Hematopoietic multipotent progenitor cell treated with erythropoietin and hydrocortisone succinate and interleukin-3 and kit ligand, for 4 days (in vitro differentiated cells): ENCODE data around the gene CCNJL.

Source experiments
- DNase-seq: peaks from one replicate; pipeline ENCODE4 v3.0.0-alpha.2; 2015

The CCNJL gene

GRCh38 chr5:160330212-160330611 lies 17.8 kb upstream of the CCNJL start:
- DNase-seq: no peak

- DNase-seq: no peak
Observed at GRCh38 chr5:160327818-160328217, 15.5 kb upstream of the CCNJL start.

- no peak for DNase-seq
Observed at GRCh38 chr5:160326981-160327380, 14.6 kb upstream of the CCNJL start.

- no peak for DNase-seq
Observed at GRCh38 chr5:160325716-160326115, 13.4 kb upstream of the CCNJL start.

GRCh38 chr5:160324886-160325285 lies 12.5 kb upstream of the CCNJL start:
- peak; percentile 64 for DNase-seq

- no peak for DNase-seq
Observed at GRCh38 chr5:160318409-160318808, 6.0 kb upstream of the CCNJL start.

- no peak for DNase-seq
Observed at GRCh38 chr5:160317434-160317833, 5.1 kb upstream of the CCNJL start.

- peak; percentile 12 for DNase-seq
Observed at GRCh38 chr5:160315968-160316367, 3.6 kb upstream of the CCNJL start.

GRCh38 chr5:160312960-160313727 lies 780 bp upstream of the CCNJL start:
- DNase-seq: no peak

- DNase-seq: peak; percentile 24
Observed at GRCh38 chr5:160311491-160312133, 752 bp downstream of the CCNJL start.

- DNase-seq: no peak
Observed at GRCh38 chr5:160310552-160311295, 1.6 kb downstream of the CCNJL start.

GRCh38 chr5:160310140-160310539 lies 2.2 kb downstream of the CCNJL start:
- no peak for DNase-seq

- no peak for DNase-seq
Observed at GRCh38 chr5:160306696-160307095, 5.7 kb downstream of the CCNJL start.

GRCh38 chr5:160305319-160305718 lies 7.0 kb downstream of the CCNJL start:
- DNase-seq: no peak

GRCh38 chr5:160303690-160304089 lies 8.7 kb downstream of the CCNJL start:
- no peak for DNase-seq

- DNase-seq: no peak
Observed at GRCh38 chr5:160298189-160298588, 14.2 kb downstream of the CCNJL start.

- DNase-seq: no peak
Observed at GRCh38 chr5:160297776-160298175, 14.6 kb downstream of the CCNJL start.

- DNase-seq: no peak
Observed at GRCh38 chr5:160297004-160297403, 15.4 kb downstream of the CCNJL start.

GRCh38 chr5:160296496-160296895 lies 15.9 kb downstream of the CCNJL start:
- DNase-seq: no peak

- peak; percentile 40 for DNase-seq
Observed at GRCh38 chr5:160293901-160294561, 18.3 kb downstream of the CCNJL start.

- DNase-seq: no peak
Observed at GRCh38 chr5:160293386-160293785, 19.0 kb downstream of the CCNJL start.

- no peak for DNase-seq
Observed at GRCh38 chr5:160291467-160291866, 20.9 kb downstream of the CCNJL start.

- DNase-seq: no peak
Observed at GRCh38 chr5:160290751-160291150, 21.6 kb downstream of the CCNJL start.
